Ammon's horn (tissue), 1 donor: ENCODE results near the gene TMEM218.
A peak's percentile ranks its signal among the peaks of the same experiment; 100 is the strongest.

ENCODE experiments used
- DNase-seq: peaks from one replicate; pipeline ENCODE4 v3.0.0-alpha.2; 2016; ENCODE audit warnings: low spot score

TMEM218 gene

GRCh38 chr11:125129316-125129993, 18.0 kb upstream of the TMEM218 start:
- DNase-seq = no peak

GRCh38 chr11:125128450-125128849, 17.0 kb upstream of the TMEM218 start:
- DNase-seq = no peak

- no peak for DNase-seq
Observed at GRCh38 chr11:125124618-125124992, 13.2 kb upstream of the TMEM218 start.

DNA sequence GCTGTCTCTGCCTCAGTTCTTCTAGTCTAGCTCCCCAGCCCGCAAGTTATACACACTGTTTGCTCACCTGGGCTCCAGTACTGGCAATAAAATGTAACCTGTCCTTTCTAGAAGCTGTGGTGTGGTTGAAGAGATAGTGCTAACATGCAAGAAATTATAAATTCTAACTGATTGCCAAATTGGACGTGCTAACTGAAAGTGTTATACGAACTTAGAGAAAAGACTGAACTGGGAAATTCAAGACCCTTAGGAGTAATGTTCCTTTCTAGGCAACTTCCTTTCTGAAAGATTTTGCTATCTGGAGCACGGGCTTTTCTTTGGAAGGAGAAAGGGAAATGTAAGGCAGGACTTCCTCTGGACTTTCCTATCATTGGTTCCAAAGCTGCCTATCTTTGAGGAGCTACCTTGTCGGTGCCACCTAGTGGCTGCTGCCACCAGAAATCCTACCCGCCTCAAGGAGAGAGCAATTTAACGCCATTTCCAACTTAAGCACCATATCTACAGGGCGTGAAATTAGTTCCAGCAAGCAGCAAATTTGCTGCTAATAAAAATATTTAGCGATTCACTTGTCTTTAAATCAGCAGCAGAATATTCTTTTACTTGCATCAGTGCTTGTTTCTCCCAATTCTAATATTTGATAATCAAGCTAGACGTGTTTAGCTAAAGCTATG, 12.7 kb upstream of the TMEM218 start:
- peak; percentile 63 for DNase-seq

DNA sequence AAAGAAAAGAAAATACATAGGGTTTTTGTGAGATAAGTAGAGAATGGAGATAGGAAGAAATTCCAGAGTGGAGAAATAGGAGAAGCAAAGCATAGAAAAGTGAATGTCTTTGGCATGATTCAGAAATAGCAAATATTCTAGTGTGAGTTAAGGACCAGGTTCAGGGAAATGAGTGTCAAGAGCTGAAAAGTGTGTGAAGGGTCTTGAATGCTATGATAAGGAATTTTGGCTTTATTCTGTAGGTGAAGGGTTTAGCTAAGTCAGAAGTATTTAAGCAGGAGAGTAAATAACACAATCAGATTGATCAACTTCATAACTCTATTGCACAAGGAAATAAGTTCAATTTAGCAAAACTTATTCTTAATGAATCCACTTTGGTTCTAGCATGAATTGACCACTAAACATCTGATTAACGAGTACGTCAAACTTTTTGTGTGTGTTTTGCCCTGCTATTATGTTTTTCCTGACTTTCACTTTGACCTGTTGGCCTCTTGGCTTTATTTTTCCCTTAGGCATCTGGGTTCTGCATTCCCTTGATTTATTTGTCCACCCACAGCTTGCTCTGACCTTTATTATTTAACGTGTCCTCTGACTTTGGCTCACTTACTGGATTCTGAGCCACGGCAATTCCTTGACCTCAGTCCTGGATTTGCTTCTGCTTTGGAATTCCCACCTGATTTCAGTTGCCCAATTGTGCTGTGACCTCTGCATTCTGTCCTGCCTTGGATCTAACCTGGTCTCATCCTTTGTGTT, 11.9 kb upstream of the TMEM218 start:
- DNase-seq = no peak

DNA sequence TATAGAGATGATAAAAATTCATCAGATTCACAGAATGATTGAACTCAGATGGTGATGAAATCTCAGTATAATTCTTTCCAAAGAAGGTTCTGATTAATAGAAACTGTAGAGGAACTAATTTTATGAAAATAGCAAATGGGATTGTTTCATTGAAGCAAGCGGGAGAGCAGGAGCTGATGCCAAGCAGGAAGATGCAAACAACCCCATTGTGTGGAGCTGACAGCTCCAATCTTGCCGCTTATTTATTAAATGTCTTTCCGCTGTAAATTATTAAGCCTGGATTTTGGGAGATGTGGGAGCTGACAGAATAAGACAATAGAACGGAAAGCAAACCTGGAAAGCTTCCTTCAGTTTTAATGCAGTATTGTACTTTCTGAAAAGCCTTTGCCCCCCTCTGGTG, 6.0 kb upstream of the TMEM218 start:
- no peak for DNase-seq

DNA sequence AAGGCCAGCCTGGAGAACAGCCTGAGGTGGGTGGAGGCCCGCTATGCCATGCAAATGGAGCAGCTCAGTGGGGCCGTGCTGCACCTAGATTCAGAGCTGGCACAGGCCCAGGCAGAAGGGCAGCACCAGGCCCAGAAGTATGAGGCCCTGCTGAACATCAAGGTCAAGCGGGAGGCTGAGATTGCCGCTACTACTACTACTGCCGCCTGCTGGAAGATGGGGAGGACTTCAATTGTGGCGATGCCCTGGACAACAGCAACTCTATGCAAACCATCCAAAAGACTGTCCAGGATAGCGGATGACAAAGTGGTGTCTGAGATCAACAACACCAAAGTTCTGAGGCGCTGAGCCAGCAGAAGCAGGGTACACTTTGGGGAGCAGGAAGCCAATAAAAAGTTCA, 3.1 kb upstream of the TMEM218 start:
- DNase-seq = no peak

- DNase-seq = no peak
Observed at GRCh38 chr11:125112208-125112604, 780 bp upstream of the TMEM218 start.

DNA sequence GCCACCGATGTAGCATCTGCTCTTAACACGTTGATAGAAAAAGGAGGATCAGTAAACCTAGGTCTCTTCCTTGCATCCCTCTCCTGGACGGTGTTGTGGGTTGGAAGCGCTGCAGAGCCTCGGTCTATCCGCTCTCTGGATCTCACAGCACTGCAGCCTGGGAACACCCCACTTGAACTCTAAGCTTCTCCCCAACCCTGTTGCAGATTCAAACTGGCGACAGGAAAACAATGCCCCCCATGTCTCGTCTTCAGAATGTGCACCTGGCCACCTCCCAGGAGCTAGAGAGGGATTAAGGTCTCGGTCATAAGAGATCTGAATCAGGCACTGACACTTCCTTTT, 454 bp downstream of the TMEM218 start:
- peak; percentile 35 for DNase-seq

DNA sequence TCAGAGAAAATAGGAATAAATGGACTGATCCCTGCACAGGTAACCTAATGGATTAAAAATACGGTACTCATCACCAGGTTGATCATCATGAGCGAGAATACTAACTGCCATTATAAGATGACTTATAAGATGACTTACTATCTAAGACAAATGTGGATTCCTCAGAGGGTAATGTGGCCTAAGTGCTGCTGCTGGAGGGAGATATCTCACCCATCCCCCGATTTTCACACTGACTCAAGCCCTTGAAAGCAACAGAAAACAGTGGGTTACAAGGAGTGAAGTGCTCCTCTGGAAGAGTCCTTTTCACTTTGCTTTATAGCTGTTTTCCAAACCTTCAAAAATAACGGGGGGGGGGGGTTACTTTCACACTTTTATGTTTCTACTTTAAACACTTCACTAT, 920 bp downstream of the TMEM218 start:
- DNase-seq = no peak

DNA sequence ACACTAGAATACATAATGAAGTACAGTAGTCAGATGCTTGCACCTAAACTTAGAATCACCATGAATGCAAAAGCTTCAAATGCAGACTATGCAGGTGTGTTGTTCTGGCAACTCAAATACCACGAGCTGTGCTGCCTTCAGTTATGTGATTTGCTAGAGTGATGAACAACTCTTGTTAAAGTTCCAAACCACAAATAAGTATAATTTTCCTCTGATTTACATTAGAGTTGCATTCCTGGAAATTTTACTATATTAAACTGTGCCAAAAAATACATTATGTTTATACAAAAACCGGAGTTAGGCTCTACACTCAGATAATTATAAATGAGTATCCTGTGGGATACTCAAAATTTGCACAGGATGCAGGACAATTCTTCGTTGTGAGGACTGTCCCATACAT, 3.0 kb downstream of the TMEM218 start:
- no peak for DNase-seq

DNA sequence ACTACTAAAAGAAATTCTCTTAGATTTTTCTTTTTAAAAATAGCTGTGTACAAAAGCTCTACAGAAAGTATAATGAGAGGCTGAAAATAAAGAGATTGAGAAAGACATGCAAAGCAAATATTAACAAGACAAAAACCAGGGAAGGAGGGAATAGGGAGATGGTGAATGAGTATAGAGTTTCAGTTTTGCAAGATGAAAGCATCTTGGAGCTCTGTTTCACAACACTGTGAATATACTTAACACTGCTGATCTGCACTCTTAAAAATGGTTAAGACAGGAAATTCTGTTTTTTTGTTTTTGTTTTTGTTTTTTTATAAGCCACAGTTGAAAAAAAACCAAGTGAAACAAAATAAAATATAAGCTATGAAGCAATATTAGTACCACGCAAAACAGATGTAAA, 5.5 kb downstream of the TMEM218 start:
- no peak for DNase-seq

- no peak for DNase-seq
Observed at GRCh38 chr11:125102510-125102909, 8.9 kb downstream of the TMEM218 start.

GRCh38 chr11:125102025-125102424, 9.4 kb downstream of the TMEM218 start:
- DNase-seq = no peak

DNA sequence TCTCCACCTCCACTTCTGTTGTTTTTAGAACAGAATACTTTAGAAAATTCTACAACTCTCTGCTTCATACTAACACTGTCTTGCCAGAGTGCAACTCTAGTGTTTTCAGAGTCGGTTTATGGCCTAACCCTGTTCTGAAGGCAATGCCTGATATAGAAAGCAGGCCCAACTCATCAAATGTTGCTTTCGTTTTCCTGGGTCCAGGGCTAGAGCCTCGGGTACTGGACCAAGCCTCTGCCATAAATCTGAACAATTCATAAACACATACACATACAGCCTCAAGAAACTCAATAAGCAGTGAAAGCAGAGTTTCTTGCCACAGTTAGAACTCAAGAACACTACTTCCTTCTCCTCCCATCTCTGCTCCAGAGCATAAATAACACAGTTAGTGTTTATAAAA, 9.8 kb downstream of the TMEM218 start:
- DNase-seq = no peak

DNA sequence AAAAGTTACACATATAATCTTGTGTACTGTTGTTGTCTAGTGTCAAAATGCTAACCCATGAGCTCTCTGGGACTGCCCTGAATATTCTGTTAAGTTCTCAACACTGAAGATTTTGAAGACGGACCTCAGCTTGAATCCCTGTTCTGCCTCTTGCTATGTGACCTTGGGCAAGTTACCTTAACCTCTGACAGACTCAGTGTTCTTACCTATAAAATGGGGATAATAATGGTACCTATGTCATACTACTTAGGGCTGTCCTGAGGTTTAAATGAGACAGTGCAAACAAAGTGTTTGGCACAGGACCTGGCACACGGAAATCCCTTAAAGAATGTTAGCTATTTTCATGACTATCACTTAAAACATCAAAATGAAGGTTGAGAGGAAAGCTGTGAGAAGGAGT, 11.3 kb downstream of the TMEM218 start:
- no peak for DNase-seq

GRCh38 chr11:125094731-125095130, 16.7 kb downstream of the TMEM218 start:
- DNase-seq = no peak

DNA sequence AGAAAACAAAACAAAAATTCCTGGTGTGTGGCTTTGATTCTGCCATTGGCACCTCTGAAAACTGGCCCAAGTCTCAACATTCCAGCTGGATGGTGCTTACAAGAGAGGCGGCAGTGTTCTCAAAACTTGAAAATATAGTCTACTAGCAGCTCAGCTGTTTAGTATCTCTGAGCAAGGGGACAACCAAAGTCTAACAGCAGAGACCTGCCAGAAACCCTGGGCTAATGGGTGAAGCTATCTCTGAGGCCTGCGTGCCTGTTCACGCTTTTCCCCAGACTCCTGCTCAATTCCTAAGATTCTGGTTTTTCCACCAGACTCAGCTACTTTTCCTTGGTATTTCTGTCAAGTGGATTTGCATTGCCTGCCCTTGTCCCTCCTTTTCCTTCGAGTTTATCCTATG, 17.9 kb downstream of the TMEM218 start:
- no peak for DNase-seq

- no peak for DNase-seq
Observed at GRCh38 chr11:125092669-125093068, 18.8 kb downstream of the TMEM218 start.

GRCh38 chr11:125091877-125092664, 19.4 kb downstream of the TMEM218 start:
- no peak for DNase-seq

GRCh38 chr11:125091247-125091876, 20.1 kb downstream of the TMEM218 start:
- DNase-seq = peak; percentile 81

- DNase-seq = no peak
Observed at GRCh38 chr11:125090816-125091215, 20.6 kb downstream of the TMEM218 start.
